Prostate gland (tissue), 2 donors: Measurements from ENCODE around the gene DLK1.

Experiments
- CTCF ChIP-seq, 4 experiments: fragments of 200-600 bp in 2 of 4; fragments of 450-650 bp in 2 of 4; sonication (generic) in 2 of 4; IDR thresholded peaks; 1 replicate in 3 of 4; 2 replicates in 1 of 4; pipeline ENCODE4 v1.5.1; 2016 to 2019; ENCODE audit warnings: antibody characterized with exemption in 4 of 4, mild to moderate bottlenecking in 2 of 4, moderate library complexity in 2 of 4
- POLR2A ChIP-seq: fragments of 450-650 bp; IDR thresholded peaks from one replicate; pipeline ENCODE4 v1.6.1; 2016; ENCODE audit warnings: antibody characterized with exemption, mild to moderate bottlenecking
- POLR2AphosphoS5 ChIP-seq: sonication (generic); formaldehyde crosslinking; IDR thresholded peaks from one replicate; pipeline ENCODE4 v1.6.1; 2017; ENCODE audit warnings: antibody characterized with exemption

GRCh38 chr14:100730581-100730980 is 3.9 kb downstream of the DLK1 start:
- TF ChIP-seq CTCF (IDR thresholded peaks at IDR 0.05) (no peak), POLR2A (no peak), POLR2AphosphoS5 (no peak)
